GM19455 (cell line): ENCODE measurements around the gene RALA.
A peak's percentile ranks its signal among the peaks of the same experiment; 100 is the strongest.
"Not testable (repeated sequence)": the region's sequence is repeated elsewhere in the genome, so short reads cannot be mapped to it uniquely, and the experiment has no call there.

Source experiments
- ATAC-seq: cut with Tn5 transposase; IDR thresholded peaks from one replicate; pipeline ENCODE4 v1.9.1; 2021; ENCODE audit not compliant: unreplicated experiment

Gene RALA

DNA sequence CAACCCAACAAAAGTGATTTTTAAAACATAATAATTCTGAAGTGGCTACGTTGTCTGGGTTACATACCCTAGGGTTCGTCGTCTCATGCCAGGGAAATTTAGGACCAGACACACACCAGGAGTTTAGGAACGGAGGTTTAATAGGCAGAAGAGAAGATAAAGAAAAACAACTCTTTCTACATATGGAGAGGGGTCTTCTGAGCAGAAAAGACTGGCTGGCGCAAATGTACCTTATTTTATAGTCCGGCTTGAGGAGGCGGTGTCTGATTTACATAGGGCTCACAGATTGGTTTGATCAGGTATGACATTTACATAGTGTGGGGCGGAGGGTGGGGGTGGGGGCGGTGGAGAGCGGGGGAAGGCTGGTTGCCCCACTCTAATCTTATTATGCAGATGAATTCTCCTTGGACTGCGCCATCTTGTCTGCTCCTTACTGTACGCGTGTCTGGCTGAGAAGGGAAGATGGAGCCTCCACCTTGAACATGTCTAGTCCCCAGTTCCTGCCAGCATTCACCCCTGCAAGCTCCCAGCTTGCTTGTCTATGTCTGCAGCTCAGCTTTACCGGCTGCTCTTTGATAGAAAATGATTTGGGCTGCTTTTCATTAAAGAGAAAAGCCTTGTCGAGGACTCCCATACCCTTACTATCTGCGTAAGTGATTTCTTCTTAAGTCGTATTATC, 98.7 kb downstream of the RALA start:
- ATAC-seq: no peak

DNA sequence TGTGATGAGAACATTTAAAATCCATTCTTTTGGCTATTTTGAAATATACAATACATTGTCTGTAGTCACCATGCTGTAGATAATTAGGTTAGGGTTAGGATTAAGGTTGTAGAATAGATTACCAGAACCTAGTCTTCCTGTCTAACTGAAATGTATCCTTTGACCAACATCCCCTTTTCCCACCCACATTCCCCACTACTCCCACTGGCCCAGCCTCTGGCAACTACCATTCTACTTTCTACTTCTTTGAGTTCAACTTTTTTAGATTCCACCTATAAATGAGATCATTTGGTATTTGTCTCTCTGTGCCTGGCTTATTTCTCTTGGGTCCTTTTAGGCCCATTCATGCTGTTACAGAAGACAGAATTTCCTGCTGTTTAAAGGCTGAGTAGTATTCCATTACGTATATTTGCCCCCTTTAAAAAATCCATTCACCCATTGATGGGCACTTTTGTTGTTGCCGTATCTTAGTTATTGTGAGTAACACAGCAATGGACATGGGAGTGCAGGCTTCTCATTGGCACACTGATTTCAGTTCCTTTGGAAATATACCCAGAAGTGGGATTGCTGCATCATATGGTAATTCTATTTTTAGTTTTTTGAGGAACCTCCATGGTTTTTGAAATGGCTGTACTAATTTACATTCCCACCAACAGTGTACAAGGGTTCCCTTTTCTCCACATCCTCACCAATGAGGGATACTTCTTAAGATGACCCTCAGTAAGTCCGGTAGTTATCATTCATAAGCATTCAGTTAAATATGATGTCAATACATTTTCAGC, 104.0 kb downstream of the RALA start:
- ATAC-seq: no peak

DNA sequence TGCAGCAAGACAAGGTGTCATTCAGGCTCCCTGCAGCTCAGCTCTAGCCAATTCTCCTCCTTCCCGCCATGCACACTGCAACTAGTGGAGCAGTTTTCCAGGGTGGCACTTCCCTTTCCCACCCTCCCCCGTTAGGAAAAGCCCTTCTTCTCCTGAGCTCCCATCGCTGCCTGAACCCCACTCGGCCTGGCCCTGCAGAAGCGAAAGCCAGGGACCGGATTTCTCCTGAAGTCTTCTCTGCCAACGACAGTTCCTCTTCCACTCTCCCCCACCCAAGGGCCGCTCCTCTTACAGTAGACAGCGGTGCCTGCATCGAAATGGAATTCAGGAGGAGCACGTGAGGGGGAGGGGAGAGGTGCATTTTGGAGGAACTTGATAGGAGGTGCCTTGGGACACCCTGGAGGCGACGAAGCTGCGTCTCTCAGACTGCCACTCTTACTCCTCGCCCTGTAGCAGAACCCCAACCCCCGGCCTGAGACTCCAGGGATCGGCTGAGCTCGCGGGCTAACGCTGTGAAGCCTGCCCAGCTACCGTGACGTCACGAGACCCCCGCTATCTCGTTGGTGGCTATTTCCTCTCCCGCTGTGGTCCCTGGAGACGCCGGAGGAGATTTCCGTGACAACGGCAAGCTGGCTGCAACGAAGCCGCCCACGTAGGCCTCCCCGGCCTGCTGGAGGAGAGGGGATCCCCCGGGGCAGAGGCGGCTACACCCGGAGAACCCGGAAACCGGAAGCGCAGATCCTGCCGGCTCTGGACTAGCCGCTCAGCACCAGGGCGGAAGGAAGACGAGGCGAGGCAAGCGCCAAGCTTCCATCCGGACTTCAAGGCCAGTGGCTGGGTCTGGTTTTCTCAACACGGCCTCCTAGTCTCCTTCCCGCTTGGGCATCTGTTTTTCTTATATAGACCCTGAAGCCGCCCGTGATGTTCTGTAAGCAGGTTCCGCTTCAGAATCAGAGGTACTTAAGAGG, 109.7 kb downstream of the RALA start:
- ATAC-seq: peak; percentile 97

DNA sequence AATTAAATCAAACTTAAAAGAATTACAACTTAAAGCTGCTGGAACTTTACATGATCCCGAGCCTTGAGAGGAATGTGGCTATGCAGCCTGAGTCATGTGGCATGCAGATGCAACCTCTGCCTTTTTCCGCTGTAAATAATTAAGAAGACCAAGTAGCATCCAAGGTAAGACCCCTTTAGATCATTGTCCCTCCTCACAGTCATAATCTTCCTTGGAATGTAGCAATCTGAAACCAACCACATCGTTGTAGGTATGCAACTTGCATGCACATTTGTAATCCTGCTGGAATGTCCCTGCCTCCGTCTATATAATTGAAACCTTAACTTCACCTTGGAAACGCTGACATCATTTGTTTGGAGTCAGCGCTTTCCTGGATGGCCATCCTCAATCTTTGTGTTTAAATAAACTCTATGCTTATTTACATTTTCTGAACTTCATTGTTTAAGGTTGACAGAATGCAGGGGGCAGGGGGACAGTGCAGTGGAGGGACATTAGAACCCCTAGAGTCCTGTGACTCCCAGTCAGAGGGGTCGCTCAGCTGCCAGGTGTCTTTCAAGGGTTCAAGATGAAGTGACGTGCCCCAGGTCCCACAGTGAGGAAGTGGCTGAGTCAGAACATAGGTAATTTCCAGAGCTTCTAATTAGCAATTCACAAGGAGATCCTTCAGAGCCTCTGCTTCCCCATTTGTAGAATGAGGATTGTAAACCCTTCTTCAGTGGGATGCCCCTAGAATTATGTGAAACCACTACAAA, 110.7 kb downstream of the RALA start:
- ATAC-seq: no peak

GRCh38 chr7:39734633-39735004, 111.2 kb downstream of the RALA start:
- ATAC-seq: no peak

GRCh38 chr7:39735903-39736302, 112.5 kb downstream of the RALA start:
- ATAC-seq: no peak

- ATAC-seq: no peak
These were observed 118.7 kb downstream of the RALA start for GRCh38 chr7:39741942-39742623.

DNA sequence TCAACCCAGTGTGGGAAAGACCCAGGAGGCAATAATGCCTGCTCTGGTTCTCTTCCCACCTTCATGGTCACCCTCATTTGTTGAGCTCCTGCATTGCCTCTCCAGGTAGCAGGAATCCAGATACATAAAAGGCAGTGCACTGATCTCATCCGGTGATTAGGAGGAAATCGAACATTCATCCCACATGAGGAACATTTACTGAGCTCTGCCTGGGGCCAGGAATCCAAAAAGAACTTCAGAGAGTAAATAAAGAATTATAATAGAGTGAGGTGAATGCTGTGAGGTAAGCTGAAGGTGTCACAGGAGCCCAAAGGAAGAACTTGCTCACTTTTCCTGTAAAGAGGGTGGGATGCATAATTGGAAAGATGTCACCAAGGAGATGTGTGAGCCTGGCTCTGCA, 121.2 kb downstream of the RALA start:
- ATAC-seq: no peak

- no peak for ATAC-seq
These were observed 121.9 kb downstream of the RALA start for GRCh38 chr7:39745320-39745719.

DNA sequence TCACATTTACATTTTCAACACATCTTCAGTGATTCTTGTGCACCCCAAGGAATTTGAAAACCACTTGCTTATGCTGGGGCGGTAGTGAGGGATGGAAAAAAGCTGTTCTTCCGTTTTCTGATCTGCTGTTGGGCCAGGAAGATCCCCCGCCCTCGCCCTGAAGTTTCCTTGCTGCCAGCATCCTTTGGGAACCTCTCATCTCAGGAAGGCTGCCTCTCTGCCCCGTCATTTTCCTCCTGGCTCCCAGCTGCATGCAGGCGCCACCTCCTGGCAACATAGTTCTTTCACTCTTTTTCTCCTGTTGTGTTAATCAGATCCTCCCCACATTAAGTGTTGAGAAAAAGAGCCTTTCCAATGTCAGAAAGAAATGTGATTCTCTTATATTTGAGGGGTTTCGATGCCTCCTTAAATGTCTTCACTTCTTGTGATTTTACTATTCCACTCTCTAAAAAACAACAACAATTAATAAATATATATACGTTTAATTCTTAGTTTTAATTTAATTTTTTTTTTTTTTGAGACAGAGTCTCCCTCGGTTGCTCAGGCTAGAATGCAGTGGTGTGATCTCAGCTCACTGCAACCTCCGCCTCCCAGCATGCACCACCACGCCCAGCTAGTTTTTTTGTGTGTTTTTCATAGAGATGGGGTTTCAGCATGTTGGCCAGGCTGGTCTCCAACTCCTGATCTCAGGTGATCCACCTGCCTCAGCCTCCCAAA, 122.9 kb downstream of the RALA start:
- ATAC-seq: no peak

DNA sequence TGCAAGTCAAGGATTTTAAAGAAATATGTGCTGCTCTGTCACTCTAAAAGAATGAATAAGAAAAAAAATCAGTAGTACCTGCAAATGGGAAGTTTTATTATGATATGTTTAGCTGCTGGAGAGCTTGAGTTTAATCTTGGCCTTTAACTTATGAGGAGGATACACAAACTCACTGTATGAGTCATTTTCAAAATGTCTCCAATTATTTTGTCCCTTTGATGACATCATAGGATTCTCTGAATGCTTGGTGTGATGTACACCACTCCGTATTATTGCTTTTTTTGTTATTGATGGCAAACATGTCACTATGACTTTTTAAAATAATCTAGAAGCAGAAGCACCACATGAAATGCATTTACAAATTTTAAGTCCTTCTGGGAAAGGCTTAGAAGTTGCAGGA, 125.8 kb downstream of the RALA start:
- ATAC-seq: no peak

DNA sequence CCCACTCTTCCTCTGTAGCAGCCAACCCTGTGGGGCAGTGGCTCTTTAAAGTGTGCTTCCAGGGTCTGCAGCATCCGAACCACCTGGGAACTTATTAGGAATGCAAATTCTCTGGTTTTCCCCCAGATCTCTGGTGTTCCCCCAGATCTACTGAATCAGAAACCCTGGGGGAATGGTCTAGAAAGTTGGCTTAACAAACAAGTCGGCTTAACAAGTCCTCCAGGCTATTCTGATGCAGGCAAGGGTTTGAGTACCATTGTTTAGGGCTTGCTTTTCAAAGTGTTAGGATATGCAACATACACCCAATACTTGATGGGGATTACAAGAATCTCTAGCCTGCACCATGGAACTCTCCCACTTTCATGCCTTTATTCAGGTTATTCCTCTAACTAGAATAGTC, 126.3 kb downstream of the RALA start:
- ATAC-seq: no peak

DNA sequence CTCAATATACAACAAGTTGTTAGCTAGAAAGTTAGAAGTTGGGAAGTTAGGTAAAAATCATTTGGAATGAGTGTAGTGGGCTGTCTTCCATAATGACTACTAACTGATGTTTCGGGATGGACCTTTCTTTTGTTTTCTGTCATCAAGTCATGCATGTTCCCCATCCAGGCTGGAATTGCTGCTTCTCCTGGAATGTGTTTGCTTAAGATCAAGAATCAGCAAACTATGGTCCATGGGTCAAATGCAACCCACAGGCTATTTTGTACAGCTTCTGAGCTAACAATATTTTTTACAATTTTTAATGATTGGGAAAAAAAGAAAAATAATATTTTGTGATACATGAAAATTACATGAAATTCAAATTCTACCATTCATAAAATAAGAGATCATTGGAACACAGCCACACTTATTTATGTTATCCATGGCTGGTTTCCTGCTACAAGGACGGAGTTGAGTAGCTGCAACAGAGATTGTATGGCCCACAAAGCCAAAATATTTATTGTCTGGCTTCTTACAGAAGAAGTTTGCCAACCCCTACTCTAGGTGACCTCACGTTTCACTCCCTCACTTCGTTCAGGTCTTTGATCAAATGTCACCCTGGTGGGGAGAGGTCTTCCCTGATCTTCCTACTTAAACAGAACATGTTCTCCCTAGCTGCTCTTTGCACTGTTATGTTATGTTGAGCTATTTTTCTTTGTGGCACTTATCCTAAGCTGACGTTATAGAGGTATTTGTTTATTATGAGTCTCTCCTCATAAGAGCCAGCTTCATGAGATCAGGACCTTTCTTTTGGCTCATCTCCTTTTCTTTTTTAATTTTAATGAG, 127.1 kb downstream of the RALA start:
- ATAC-seq: no peak

DNA sequence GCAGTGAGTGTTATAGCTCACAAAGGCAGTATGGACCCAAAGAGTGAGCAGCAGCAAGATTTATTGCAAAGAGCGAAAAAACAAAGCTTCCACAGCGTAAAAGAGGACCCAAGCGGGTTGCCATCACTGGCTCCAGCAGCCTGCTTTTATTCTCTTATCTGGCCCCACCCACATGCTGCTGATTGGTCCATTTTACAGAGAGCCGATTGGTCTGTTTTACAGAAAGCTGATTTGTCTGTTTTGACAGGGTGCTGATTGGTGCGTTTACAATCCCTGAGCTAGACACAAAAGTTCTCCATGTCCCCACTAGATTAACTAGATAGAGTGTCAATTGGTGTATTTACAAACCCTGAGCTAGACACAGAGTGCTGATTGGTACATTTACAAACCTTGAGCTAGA, 129.9 kb downstream of the RALA start:
- ATAC-seq: not testable (repeated sequence)

DNA sequence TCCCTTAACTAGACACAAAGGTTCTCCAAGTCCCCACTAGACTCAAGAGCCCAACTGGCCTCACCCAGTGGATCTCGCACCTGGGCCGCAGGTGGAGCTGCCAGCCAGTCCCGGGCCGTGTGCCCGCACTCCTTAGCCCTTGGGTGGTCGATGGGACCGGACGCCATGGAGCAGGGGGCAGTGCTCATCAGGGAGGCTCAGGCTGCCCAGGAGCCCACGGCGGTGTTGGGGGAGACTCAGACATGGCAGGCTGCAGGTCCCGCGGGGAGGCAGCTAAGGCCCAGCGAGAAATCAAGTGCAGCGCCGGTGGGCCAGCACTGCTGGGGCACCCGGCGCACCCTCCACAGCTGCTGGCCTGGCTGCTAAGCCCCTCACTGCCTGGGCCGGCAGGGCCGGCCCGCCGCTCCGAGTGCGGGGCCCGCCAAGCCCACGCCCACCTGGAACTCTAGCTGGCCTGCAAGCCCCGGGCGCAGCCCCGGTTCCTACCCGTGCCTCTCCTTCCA, 130.5 kb downstream of the RALA start:
- ATAC-seq: no peak

GRCh38 chr7:39754326-39755120, 131.2 kb downstream of the RALA start:
- no peak for ATAC-seq

GRCh38 chr7:39757604-39758003, 134.2 kb downstream of the RALA start:
- ATAC-seq: no peak
